Suppressor macrophage (primary cell): ENCODE data around the gene NMT1.

Source experiments
- DNase-seq, 4 experiments: peaks; one replicate each; pipeline ENCODE4 v3.0.0-alpha.2; 2020 to 2022

Gene NMT1

DNA sequence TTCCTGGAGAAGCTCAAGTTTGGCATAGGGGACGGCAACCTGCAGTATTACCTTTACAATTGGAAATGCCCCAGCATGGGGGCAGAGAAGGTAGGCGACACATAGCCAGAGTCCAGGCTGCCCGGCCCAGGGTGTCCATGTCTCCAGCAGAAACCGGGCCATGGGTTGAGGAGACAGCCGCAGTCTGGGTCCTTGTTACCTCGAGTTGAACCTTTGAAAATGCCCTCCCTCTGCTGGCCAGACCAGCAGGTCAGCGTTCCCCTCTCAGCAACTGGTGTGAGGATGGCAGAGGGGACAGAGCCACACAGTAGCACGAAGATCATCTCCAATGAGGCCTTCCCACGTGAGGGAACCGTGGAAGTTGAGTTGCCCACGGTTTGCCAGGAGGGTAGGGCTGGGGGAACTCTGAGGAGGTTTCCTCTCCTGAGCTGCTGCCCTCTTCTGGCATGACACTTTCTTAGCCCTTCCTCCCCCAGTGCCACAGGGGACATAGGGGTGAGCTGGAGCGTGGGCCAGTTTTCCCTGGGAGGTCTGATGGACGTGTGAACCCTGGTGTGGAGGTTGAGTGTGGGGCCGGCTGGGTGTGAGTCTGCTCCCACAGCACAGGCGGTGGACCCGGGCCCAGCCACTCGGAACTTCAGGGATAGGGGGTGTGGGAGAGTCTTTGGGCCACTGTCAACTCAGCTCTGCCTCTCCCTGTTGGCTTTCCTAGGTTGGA lies 43.9 kb downstream of the NMT1 start:
- DNase-seq, result no peak

DNA sequence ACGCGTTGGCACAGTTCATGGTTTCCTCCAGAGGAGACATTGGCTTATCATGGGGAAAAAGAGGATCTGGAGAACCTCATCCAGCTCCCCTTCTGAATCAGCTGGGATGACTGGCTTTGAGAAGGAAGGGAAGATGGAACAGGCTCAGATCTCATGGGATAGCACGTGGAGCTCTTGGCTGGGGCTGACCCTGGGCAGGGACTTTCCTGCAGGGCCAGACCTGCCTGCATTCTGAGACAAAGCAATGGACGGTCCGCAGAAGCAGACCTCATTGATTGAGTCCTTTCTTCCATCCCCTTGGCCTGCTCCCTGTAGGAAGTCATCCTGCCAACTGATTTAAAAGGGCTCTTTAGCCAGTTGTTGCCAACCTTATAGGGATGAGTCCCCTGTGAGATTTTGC lies 45.0 kb downstream of the NMT1 start:
- no peak for DNase-seq

DNA sequence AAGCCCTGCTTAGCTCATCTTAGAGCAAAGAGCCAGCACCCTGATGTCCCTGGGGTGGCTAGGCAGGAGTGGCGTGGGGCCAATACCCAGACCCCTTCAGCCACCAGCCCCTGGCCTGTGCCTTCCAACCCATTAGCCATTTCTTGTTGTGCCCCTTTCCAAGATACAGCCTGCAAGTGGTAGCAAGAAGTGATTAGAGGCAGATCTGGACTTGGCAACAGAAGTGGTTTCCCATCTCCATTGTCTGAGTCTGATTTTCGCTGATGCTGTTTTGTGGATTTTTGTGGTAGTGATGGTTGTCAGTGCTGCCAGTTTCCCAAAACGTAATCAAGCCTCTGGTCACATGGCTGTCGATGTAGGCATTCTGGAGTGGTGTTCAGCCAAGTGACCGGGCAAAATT lies 45.5 kb downstream of the NMT1 start:
- DNase-seq, result no peak

DNA sequence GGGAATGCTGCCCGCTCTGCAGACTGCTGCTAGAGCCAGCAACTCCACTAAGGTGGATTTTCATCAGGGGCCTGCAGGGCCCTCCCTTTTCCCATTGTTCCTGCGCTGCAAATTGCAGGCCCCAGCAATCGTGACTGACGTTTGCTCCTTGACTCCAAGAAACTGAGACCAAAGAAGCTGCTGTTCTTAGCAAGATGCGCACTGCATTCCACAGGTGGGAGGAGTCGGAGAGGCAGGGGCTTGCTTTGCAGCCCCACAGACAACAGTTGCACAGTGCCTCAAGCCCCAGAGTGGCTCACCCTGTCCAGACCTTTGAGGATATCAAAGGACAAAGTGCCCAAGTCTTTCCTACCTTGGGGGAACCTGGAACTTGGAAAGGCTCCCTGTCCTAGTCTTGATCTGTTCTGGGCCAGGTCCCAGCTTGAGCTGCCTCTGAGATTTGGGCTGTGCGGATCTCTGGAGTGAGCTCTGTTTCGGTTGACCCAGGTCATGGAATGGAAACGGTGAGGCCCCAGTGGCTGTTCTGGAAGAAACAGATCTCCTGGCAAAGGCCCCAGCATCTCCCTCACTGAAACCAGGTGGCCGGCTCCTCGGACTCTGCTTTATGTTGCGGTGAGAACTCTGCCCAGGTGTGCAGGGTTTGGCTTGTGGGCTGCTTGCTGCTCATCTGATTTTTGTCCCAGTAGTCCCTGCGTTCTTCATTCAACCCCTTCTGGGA lies 46.3 kb downstream of the NMT1 start:
- DNase-seq, result no peak

DNA sequence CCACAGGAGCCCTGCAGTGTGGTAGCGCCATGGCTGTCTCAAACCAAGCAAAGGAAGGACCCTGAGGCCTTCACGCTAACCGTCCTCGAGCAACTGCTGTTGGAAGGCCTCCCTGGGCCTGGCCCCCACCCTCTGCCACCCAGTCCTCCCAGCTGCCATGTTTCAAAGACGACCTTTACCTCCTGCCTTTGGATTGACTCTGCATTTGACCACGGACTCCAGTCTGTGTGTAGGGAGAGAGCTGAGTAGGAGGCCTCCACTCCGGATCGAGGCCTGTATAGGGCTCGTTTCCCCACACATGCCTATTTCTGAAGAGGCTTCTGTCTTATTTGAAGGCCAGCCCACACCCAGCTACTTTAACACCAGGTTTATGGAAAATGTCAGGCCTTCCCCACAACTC lies 46.9 kb downstream of the NMT1 start:
- DNase-seq, result no peak

DNA sequence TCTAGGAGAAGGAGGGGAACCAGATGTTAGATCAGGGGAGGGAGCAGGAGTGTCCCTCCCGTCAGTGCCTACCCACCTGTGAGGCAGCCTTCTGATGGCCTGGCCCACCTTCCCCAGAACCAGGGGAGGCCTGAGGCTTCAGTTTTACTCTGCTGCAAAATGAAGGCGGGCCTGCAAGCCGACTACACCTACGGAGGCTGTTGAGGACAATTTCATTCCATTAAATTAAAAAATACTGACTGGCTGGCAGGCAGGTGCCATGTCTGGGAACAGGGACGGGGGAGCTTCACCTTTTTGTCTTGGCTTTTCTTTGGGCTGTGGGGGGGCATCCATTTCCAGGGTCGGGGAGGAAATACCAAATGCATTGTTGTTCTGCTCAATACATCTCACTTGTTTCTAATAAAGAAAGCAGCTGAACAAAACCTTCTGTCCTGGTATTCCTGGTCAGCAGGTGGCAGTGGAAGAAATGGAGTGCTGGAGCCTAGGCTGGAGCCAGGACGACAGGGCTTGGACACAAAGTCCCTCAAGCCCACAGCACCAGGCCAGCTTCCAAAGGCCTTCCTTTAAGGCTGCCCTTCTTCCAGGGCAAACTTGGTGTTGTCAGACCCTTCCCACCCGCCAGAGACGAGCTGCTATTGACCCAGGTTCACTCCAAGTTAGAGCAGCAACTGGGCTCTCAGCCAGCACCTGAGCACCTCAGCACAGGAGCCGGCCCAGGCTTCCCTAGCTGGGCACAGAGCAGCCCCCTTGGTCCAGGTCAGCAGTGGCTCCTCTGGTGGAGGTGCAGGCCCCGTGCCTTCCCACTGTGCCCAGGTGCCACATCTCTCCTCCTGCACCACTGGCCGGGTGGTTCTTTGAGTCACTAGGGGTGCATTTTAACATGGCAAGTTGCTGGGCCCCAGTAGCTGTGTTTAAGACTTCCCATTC lies 47.7 kb downstream of the NMT1 start:
- no peak for DNase-seq

DNA sequence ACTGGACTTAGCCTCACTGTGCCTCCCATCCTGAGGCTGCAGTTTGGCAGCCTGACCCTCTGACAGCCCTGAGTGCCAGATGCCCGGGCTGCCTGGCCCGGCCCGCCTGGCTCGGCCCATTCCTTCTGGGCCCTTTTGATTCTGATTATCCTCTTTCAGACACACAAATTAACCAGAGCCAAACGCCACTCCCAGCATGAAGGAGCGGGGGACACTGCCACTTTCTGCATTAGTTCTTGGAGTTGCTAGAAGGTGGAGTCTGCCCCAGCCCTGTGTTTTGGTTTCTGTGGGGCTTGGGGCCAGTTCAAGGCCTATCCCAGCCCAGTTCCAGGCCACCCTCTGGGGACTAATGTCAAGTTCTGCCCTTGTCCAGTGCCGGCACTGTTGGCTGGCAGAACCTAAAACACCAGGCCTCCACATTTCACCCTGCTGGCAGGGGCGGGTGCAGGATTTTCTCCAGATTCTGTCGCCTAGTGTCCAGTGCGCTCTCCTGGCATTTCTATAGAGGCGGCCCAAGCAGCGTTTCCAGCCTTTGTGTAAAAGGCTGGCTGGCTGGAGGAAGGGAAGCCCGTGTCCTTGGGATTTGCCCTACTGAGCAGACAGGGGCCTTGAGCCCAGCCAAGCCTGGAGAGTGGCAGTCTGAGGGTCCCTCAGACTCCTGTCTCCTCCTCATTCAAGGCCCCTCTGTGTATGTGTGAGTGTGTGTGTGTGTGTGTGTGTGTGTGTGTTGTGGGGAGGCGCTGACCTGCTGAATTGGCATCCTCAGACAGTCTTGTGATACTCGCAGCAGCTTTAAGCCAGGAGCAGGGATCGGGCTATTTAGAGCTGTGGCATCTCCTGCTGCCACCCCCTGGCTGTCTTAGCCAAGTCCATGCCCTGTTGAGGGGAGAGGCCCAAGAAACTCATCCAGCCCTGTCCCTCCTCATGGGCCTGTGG lies 49.8 kb downstream of the NMT1 start:
- no peak for DNase-seq

DNA sequence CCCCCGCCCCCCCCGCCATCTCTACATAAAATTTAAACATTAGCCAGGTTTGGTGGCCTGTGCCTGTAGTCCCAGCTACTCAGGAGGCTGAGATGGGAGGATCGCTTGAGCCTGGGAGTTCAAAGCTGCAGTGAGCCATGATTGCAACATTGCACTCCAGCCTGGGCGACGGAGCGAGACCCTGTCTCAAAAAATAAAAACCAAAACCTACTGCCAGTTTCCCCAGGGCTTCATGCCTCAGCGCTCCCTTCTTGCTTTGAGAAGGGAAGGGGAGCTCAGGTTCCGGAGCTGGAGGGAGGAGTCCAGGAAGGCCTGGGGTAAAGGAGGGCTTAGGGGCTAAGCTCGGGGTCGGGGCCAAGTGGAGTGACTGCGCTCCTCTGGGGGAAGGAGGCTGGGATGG lies 50.7 kb downstream of the NMT1 start:
- DNase-seq, result no peak

DNA sequence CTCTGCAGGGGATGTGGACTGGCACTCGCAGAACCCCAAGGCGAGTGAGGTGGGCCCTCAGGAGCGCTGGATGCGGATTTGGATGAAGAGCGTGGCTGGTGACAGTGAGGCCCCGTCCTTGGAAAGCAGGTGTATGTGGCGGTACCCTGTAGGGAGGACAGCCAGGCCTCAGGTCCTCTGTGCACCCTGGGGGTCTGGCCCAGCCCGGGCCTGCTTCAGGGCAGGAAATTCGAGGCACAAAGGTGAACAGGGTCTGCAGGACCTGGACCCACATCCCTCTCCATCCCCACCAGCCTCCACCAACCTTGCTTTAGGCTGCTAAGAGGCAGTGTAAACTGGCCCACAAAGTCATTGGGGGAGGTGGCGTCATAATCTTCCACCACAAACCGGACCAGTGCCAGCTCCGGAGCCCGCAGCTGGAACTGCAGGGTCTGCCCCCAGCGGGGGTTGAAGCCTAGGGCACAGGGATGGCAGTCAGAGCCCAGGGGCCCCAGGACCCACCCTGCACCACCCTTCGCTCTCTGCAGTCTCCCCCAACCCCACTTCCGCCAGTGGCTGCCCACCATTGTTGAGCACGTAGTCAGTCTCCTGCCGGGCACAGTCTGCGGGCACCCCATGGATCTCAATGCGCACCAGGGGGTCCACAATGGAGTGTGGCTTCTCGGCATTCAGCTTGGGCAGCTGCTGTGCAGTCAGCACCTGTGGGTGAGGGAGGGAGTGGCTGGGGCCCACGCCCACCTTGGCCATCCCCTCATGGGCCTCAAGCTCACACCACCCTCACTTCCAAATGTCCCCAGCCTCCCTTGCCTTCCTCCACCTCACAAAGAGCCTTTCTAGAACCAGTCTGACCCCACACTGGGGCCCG lies 51.7 kb downstream of the NMT1 start:
- DNase-seq, result no peak

DNA sequence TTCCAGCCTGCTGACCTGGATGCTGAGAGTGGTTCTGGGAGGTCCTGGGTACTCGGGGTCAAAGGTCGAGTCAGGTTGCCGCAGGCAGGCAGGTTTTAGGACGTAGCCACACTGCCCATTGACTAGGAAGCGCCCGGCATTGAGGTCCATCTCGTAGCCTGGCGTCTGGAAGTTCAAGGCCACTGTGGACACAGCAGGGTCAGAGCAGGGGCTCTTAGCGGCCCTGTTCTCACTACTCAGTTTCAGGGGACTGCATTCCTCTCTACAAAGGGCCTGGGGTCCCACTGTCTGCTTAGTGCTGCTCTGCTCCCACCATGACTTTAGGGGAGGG lies 52.3 kb downstream of the NMT1 start:
- no peak for DNase-seq

DNA sequence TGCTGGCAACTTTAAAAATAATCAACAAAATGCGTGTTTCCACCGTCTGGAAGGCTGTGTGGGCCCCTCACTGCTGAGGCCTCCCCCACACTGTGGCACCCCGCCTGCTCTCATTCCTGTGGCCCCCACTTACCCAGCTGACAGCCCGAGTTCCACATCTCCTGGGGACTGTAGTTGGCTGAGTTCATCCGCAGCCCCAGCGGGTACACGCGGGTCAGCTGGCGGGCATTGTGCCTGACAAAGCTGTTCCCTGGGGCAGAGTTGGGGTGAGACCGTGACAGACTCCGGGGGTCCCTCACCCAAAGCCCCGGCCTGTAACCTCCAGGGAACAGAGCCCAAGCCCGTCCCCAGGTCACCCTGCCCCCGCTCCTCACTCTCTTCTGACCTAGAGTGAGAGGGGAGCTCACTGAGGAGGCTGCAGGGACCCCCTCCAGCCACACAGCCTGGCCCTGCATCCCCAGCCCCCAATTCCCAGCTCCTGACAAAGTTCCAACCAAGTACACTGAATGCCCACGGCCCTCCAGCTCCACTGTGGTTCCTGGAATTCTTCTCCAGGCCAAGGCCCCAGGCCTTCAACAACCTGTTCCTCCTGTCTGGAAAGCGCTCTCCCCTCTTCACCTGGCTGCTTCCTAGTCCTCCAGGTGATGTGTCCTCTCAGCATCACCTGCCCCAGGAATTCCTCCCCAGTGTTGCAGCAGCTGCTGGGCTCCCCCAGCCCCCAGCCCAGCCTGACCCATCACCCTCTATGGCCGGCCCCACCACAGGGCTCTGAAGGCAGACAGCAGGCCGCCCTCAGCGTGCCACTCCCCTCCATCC lies 53.2 kb downstream of the NMT1 start:
- no peak for DNase-seq

DNA sequence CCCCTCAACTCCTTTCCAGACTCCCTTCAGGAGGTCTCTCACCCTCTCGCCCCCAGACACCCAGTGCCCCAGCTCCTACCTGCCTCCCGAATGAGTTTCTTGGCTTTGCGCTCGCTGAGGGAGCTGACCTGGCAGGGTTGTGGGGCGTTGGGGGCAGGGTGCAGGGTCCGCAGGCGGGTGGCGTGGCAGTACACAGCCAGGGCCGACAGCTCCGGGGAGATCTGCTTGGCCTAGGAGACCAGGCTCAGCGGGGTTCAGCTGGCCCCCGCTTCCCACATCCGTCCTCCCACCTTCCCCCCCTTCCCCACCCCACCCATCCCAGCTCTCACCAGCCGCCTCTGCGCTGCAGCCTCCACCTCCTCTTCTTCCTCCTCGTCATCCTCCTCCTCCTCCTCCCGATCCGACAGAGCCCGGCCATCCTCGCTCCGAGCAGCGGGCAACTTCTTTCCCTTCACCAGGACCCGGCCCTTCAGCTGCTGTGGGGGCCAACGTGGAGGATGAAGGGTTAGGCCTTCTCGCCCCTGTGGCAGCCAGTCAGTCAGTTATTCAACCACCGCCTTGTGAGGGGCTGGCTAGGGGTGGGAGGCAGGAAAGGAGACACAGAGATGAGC lies 54.0 kb downstream of the NMT1 start:
- DNase-seq, result no peak

DNA sequence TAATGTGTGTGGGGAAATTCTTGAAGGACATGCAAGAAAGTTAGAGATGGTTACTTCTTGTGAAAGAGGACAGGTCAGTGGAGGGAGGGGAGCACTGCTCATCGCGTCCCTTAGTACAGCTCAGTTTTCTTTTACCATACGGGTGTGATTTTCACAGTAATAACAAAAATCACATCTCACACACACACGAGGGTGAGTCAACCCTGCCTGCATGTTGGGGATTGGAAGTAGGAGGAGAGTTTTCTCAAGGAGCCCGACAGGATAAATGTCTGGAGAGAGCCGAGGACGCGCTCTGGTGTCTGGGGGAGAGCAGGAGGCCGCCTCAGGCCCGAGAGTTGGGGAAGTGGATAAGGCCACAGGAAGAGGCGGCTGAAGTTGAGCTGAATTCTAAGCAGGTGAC lies 54.8 kb downstream of the NMT1 start:
- no peak for DNase-seq

DNA sequence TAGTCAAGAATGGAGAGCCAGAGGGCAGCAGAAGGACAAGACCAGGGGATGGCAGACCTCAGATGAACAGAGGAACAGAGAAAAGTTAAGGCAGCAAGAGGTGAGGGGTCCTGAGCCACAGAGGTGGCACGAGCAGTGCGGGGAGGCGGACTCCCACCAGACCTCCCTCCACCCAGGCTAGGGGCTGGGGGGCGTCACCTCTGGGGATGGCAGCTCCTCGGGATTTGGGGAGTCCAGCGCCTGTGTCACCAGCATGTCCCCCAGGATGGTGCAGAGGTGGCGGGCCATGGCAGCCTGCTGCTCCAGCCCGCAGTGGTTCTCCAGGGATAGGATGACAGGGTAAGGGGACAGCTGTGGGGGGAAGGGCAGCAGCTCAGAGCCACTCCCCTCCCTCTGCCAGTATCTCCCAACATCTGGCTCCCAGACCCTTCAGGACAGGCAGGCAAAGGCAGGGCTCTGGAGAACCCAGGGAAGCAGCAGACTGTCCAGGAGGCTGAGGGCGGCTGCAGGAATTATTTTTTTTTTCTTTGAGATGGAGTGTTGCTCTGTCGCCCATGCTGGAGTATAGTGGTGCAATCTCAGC lies 55.4 kb downstream of the NMT1 start:
- DNase-seq, result no peak

DNA sequence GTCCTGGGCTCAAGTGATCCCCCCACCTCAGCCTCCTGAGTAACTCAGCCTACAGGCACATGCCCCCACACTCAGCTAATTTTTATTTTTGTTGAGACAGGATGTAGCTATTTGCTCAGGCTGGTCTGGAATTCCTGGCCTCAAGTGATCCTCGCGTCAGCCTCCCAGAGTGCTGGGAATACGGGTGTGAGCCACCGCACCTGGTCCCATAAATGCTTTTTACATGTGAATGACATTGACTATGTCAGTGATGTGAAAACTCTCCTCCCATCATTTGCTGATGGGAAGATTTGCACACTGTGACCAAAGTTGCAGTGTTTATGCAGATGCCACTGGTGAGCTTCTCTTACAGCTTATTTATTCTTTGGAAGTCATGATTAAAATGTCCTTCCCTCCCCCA lies 56.2 kb downstream of the NMT1 start:
- no peak for DNase-seq

DNA sequence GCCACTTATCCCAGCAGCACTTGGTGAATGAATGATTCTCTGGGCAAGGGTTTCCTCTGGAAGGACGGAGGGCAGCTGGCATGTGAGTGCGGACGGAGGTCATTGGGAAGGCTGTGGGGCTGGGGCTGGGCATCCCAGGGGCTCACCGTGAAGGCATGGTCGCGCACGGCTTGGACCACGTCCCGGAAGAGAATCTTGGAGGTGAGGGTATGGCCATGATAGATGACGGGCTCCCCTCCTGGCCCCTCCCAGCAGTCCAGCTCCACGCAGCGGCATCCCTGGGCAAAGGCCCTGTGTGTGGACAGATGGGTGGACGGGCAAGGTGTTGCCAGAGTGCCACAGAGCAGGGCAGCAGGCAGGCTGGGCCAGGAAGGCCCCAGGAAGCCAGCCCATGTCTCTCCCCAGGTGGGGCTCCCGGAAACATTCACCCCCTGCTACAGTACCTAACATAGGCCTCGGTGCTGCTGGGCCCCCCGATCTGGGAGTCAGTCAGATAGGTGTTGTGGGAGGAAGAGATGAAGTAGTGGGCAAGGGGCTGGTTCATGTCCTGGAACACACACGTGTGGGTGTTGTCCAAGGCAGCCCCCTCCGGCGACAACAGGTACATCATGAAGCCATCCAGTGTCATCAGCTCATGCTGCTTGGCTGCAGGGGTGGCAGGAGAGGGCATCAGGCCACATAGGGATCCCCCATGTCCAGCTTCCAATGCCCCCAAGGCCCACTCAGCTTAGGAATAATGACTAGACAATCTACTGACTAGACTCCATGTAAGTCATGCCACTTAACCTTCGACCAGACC lies 56.9 kb downstream of the NMT1 start:
- DNase-seq, result no peak

DNA sequence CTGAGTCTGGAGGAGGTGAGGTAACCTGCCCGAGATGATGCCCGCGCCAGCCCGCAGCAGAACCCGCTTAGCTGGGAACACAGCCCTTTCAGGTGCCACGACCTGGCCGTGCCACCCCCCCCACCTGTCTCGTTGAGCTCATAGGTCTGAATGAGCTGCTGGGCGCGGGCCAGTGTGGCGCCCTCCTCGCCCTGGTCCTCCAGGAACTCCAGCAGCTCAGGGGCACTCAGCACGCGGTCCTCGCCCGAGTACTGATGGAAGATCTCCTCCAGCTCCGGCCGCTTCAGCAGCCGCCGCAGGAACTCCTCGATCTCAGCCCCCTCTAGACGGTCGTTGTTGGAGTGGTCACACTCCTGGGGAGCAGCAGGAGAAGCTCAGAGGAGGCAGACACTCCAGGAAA lies 57.6 kb downstream of the NMT1 start:
- no peak for DNase-seq

DNA sequence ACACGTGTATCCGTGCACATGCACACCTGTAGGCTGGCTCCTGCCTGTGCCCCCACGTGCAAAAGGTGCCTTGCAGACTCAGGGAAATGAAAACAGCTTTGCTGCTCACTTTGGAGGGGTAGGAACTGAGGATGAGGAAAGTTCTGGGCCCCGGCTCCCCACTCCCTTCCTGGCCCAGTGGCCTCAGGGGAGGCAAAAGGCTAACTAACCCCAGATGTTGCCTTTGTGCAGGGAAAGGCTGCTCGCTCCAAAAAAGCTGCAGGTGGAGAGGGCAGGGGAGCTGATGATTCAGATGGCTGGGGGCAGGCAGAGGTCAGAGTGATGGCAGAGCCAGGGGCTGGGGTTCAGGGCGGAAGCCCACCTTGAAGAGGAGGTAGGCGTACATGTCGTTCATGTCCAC lies 58.8 kb downstream of the NMT1 start:
- no peak for DNase-seq

DNA sequence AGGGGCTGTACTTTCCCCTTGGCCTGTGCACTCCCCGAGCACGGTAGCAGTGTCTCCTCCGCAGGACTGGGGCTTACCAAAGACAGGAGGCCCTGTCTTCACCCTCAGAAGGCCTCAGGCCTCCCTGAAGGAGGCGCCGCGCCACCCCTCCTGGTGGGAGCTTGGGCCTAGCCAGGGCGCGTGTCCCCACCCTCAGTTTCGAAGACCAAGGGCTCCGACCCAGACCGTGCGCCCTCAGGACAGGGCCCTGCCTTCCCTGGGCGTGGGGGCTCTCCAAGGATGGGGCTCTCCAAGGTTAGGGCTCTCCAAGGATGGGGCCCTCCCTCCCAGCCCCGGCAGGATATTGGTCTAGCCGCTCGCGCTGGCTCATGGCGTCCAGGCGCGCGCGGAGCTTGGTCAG lies 59.4 kb downstream of the NMT1 start:
- DNase-seq, result no peak
